Gastrocnemius medialis (tissue), 4 donors: Measurements from ENCODE around the gene DDRGK1. TPM values are rescaled to one million over a fixed set of nuclear protein-coding genes. Genes with fewer than 3 reads are reported as not detected.

Experiments used
- ATAC-seq, 2 donors: fragments of 150-250 bp; one replicate each; pipeline ENCODE4 v1.9.1; 2016
- DNase-seq, 2 donors: peaks; one replicate each; pipeline ENCODE4 v3.0.0-alpha.2; 2019
- H3K27ac ChIP-seq, 4 donors: fragments of 200-600 bp; sonication (generic); 1 replicate in 1 of 4; 2 replicates in 3 of 4; pipeline ENCODE4 v1.5.1; 2016 to 2018; ENCODE audit warnings: mild to moderate bottlenecking in 2 of 4, moderate library complexity in 1 of 4
- H3K27me3 ChIP-seq, 3 donors: fragments of 200-600 bp; sonication (generic) in 2 of 3; 1 replicate in 1 of 3; 2 replicates in 2 of 3; pipeline versions ENCODE4 v1.5.1 to v1.6.0; 2016 to 2019; ENCODE audit warnings: mild to moderate bottlenecking in 1 of 3, moderate library complexity in 1 of 3
- H3K36me3 ChIP-seq, 2 donors: fragments of 200-600 bp; sonication (generic) in 1 of 2; one replicate each; pipeline ENCODE4 v1.5.1; 2017 to 2018
- H3K4me1 ChIP-seq, 2 donors: fragments of 200-600 bp; sonication (generic) in 1 of 2; one replicate each; pipeline ENCODE4 v1.5.1; 2016 to 2017; ENCODE audit warnings: mild to moderate bottlenecking in 2 of 2
- H3K4me3 ChIP-seq, 4 donors: fragments of 200-600 bp; sonication (generic) in 3 of 4; 1 replicate in 1 of 4; 2 replicates in 3 of 4; pipeline ENCODE4 v1.5.1; 2016 to 2019; ENCODE audit warnings: mild to moderate bottlenecking in 2 of 4
- H3K9me3 ChIP-seq, 3 donors: fragments of 200-600 bp; sonication (generic) in 2 of 3; 1 replicate in 1 of 3; 2 replicates in 2 of 3; pipeline ENCODE4 v1.5.1; 2016 to 2019
- CTCF ChIP-seq, 5 experiments: fragments of 450-650 bp in 3 of 5; fragments of 200-600 bp in 2 of 5; sonication (generic) in 2 of 5; IDR thresholded peaks in 4 of 5; conservative IDR thresholded peaks in 1 of 5; 1 replicate in 4 of 5; 2 replicates in 1 of 5; pipeline ENCODE4 v1.5.1; 2016 to 2019; ENCODE audit warnings: antibody characterized with exemption in 5 of 5, mild to moderate bottlenecking in 3 of 5, moderate library complexity in 3 of 5
- POLR2A ChIP-seq, 2 donors: fragments of 450-650 bp; IDR thresholded peaks; one replicate each; pipeline ENCODE4 v1.6.1; 2017; ENCODE audit warnings: antibody characterized with exemption in 2 of 2, mild to moderate bottlenecking in 2 of 2, moderate library complexity in 2 of 2
- in situ Hi-C, 4 donors: fragments of 200-750 bp; cut with MboI; loops; one replicate each; pipeline versions ENCODE4 v1.15.0 to v1.8.0; 2017; ENCODE audit warnings: low sequenced_read_pairs in 4 of 4
- intact Hi-C: fragments of 100-400 bp; cut with DNase I; formaldehyde crosslinking; loops from one replicate; pipeline ENCODE4 v1.15.1; 2023; ENCODE audit warnings: low total_unique reads
- total RNA-seq, 4 donors: library from RNA; depleted of rRNA; stranded (reverse); fragments of >200 nt; gene quantifications; one replicate each; pipeline versions ENCODE4 v1.1.0 to v1.2.3, GENCODE V29; 2016

The DDRGK1 gene
- total RNA-seq, 4 donors from 2014 or later, result 55.2 to 75.7 (median 64.7) TPM

DNA sequence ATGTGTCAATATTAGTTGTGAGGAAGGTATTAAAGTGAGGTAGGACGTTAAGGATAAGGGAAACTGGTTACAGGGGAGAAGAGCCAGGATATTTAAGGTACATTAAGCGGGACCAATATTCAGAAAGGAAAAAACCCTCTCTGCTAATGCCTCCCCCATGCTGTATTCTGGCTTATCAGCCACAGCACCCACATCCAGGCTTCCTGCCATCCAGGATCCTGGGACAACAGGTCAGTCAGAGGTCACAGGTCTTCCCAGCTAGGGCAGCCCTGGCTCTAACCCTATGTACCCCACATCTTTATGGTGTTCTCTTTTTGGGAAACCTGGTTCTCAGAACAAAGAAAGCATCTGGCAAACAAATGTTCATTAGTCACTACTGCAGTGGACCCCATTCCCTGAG lies 5.3 kb downstream of the DDRGK1 start:
- in situ Hi-C loops, result loop anchor here in 1 of 4 donors (25.0 kb wide), 1 partner anchor 137 kb away; the partner anchor contains the start of gene OXT

GRCh38 chr20:3195590-3196237 lies 8.8 kb downstream of the DDRGK1 start:
- ATAC-seq (no peak), DNase-seq (no peak)
- in situ Hi-C loops (loop anchor here in 1 of 4 donors (25.0 kb wide), 1 partner anchor 133 kb away; the partner anchor contains the start of gene OXT), intact Hi-C loops (no loop called here)
- peaks cover 3 to 85% of the 10 kb centered on the region in 2 donors for H3K36me3 ChIP-seq
- H3K27ac ChIP-seq, result no peak overlapping the region
- TF ChIP-seq POLR2A (IDR thresholded peaks at IDR 0.05), result no peak
- no peak for TF ChIP-seq CTCF (IDR thresholded peaks at IDR 0.05 in 4 of 5, conservative IDR thresholded peaks at IDR 0.05 in 1 of 5)
- H3K9me3 ChIP-seq, result no peaks in the 10 kb centered on the region
- no peak overlapping the region for H3K4me3 ChIP-seq
- no peaks in the 10 kb centered on the region for H3K27me3 ChIP-seq
- H3K4me1 ChIP-seq, result no peaks in the 10 kb centered on the region

More for the DNA sequence above, 5.3 kb downstream of the DDRGK1 start:
- Histone ChIP-seq H3K36me3 (peaks cover 3 to 68% of the 10 kb centered on the region in 2 donors), H3K27me3 (no peaks in the 10 kb centered on the region), H3K4me1 (peaks cover 8 to 14% of the 10 kb centered on the region in 2 donors), H3K9me3 (no peaks in the 10 kb centered on the region), H3K27ac (no peak overlapping the region), H3K4me3 (no peak overlapping the region)
- TF ChIP-seq POLR2A (IDR thresholded peaks at IDR 0.05) (no peak), CTCF (IDR thresholded peaks at IDR 0.05 in 4 of 5, conservative IDR thresholded peaks at IDR 0.05 in 1 of 5) (no peak)
- intact Hi-C loops, result no loop called here
- DNase-seq (no peak), ATAC-seq (no peak)

GRCh38 chr20:3194617-3195280 lies 9.7 kb downstream of the DDRGK1 start:
- no peaks in the 10 kb centered on the region for H3K27me3 ChIP-seq
- in situ Hi-C loops (loop anchor here in 1 of 4 donors (25.0 kb wide), 1 partner anchor 132 kb away; the partner anchor contains the start of gene OXT), intact Hi-C loops (no loop called here)
- H3K4me1 ChIP-seq, result no peaks in the 10 kb centered on the region
- no peak overlapping the region for H3K27ac ChIP-seq
- no peak for TF ChIP-seq CTCF (IDR thresholded peaks at IDR 0.05 in 4 of 5, conservative IDR thresholded peaks at IDR 0.05 in 1 of 5)
- no peak overlapping the region for H3K4me3 ChIP-seq
- H3K9me3 ChIP-seq, result no peaks in the 10 kb centered on the region
- DNase-seq (no peak), ATAC-seq (no peak)
- peaks cover 3 to 85% of the 10 kb centered on the region in 2 donors for H3K36me3 ChIP-seq

DNA sequence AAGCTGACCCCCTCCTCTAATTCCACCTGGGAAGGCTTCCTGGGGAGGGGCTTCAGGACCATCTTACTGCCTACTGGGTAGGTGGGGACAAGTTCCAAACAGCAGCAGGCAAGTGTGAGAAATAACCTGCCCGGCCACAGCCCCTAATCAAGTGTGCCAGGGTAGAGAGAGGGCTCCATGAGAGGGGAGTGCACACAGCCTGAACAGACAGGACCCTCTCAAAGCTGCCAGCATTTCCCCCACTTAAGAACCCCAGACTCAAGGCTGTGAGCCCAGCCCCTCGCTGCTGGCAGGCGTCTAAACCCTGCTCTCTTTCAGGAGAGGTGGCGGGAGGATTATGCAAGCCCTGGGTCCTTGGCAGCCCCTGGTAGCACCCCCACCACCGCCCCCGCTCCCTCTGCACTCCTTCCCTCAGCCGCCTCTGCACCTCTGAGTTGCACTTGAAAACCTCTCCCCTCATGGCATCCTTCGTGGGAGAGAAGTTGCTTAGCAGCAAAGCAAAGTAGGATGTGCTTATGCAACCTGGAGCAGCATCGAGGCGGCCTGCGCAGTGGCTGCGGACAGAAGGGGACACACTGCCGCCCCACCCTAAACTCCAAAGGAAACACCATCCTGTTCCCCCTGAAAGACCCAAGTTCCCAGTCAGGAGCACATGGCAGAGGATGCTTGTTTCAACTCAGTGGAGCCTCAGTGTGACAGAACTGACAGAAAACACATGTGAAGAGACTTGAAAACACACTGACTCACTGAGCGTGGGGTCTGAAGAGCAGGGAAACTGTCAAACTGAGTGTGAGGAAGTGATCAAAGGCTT lies 10.5 kb downstream of the DDRGK1 start:
- in situ Hi-C loops (loop anchor here in 1 of 4 donors (25.0 kb wide), 1 partner anchor 132 kb away; the partner anchor contains the start of gene OXT), intact Hi-C loops (no loop called here)
- ATAC-seq, result no peak
- Histone ChIP-seq H3K4me3 (no peak overlapping the region), H3K27me3 (no peaks in the 10 kb centered on the region), H3K27ac (no peak overlapping the region), H3K4me1 (no peaks in the 10 kb centered on the region), H3K36me3 (peaks cover 3 to 80% of the 10 kb centered on the region in 2 donors), H3K9me3 (no peaks in the 10 kb centered on the region)
- TF ChIP-seq POLR2A (IDR thresholded peaks at IDR 0.05), result no peak
- TF ChIP-seq CTCF (IDR thresholded peaks at IDR 0.05 in 4 of 5, conservative IDR thresholded peaks at IDR 0.05 in 1 of 5), result no peak
- no peak for DNase-seq
